Ascending aorta (tissue), 2 donors: ENCODE results near the gene PRDM2. TPM values are rescaled to one million over a fixed set of nuclear protein-coding genes. Genes with fewer than 3 reads are reported as not detected.
A peak's percentile ranks its signal among the peaks of the same experiment; 100 is the strongest.

Experiments
- DNase-seq, 2 donors: peaks; one replicate each; pipeline ENCODE4 v3.0.0-alpha.2; 2019; ENCODE audit warnings: low spot score in 2 of 2
- H3K27ac ChIP-seq, 2 donors: fragments of 200-600 bp; sonication (generic); one replicate each; pipeline ENCODE4 v1.5.1; 2016 to 2017; ENCODE audit warnings: mild to moderate bottlenecking in 1 of 2
- H3K27me3 ChIP-seq: fragments of 200-600 bp; sonication (generic); one replicate; pipeline ENCODE4 v1.5.1; 2017
- H3K36me3 ChIP-seq, 2 donors: fragments of 200-600 bp; sonication (generic); one replicate each; pipeline ENCODE4 v1.5.1; 2016
- H3K4me1 ChIP-seq, 2 donors: fragments of 200-600 bp; sonication (generic); one replicate each; pipeline ENCODE4 v1.5.1; 2016 to 2017; ENCODE audit warnings: mild to moderate bottlenecking in 1 of 2
- H3K4me3 ChIP-seq, 2 donors: fragments of 200-600 bp; sonication (generic); one replicate each; pipeline ENCODE4 v1.5.1; 2016 to 2017; ENCODE audit warnings: mild to moderate bottlenecking in 1 of 2
- H3K9me3 ChIP-seq, 2 donors: fragments of 200-600 bp; sonication (generic); one replicate each; pipeline ENCODE4 v1.5.1; 2016
- CTCF ChIP-seq, 3 experiments: fragments of 200-600 bp in 2 of 3; fragments of 450-650 bp in 1 of 3; sonication (generic) in 2 of 3; IDR thresholded peaks; one replicate each; pipeline ENCODE4 v1.5.1; 2016 to 2019; ENCODE audit warnings: antibody characterized with exemption in 3 of 3, mild to moderate bottlenecking in 1 of 3, moderate library complexity in 1 of 3
- intact Hi-C: fragments of 100-400 bp; cut with DNase I; formaldehyde crosslinking; loops from one replicate; pipeline ENCODE4 v1.15.1; 2023
- total RNA-seq: library from RNA; depleted of rRNA; stranded (reverse); fragments of >200 nt; gene quantifications from one replicate; pipeline ENCODE4 v1.1.0, GENCODE V29; 2016

The PRDM2 gene
- total RNA-seq, 1 donor from 2014 or later: 27.2 TPM

GRCh38 chr1:13803546-13804239 is 103.7 kb downstream of the PRDM2 start:
- Histone ChIP-seq H3K9me3 (no peaks in the 10 kb centered on the region), H3K36me3 (peaks cover 2 to 4% of the 10 kb centered on the region in 2 donors), H3K4me1 (no peaks in the 10 kb centered on the region), H3K27me3 (no peaks in the 10 kb centered on the region), H3K4me3 (no peak overlapping the region), H3K27ac (no peak overlapping the region)
- intact Hi-C loops: no loop called here
- DNase-seq: no peak
- TF ChIP-seq CTCF (IDR thresholded peaks at IDR 0.05): no peak

GRCh38 chr1:13804240-13804633 is 104.2 kb downstream of the PRDM2 start:
- Histone ChIP-seq H3K9me3 (no peaks in the 10 kb centered on the region), H3K36me3 (peaks cover 4 to 5% of the 10 kb centered on the region in 2 donors), H3K27me3 (no peaks in the 10 kb centered on the region), H3K4me3 (no peak overlapping the region), H3K27ac (no peak overlapping the region), H3K4me1 (no peaks in the 10 kb centered on the region)
- intact Hi-C loops: no loop called here
- no peak for TF ChIP-seq CTCF (IDR thresholded peaks at IDR 0.05)
- no peak for DNase-seq

- H3K27me3 ChIP-seq: no peaks in the 10 kb centered on the region
- H3K4me3 ChIP-seq: no peak overlapping the region
- H3K9me3 ChIP-seq: no peaks in the 10 kb centered on the region
- TF ChIP-seq CTCF (IDR thresholded peaks at IDR 0.05): no peak
- intact Hi-C loops: no loop called here
- no peak for DNase-seq
- H3K36me3 ChIP-seq: peaks cover 0 to 5% of the 10 kb centered on the region in 2 donors
- no peaks in the 10 kb centered on the region for H3K4me1 ChIP-seq
- H3K27ac ChIP-seq: no peak overlapping the region
These were observed 105.4 kb downstream of the PRDM2 start for GRCh38 chr1:13805431-13805830.

- Histone ChIP-seq H3K4me1 (no peaks in the 10 kb centered on the region), H3K9me3 (no peaks in the 10 kb centered on the region), H3K36me3 (peaks cover 0 to 5% of the 10 kb centered on the region in 2 donors), H3K4me3 (no peak overlapping the region), H3K27me3 (no peaks in the 10 kb centered on the region), H3K27ac (no peak overlapping the region)
- DNase-seq: no peak
- intact Hi-C loops: no loop called here
- TF ChIP-seq CTCF (IDR thresholded peaks at IDR 0.05): no peak
These were observed 106.1 kb downstream of the PRDM2 start for GRCh38 chr1:13806108-13806507.

GRCh38 chr1:13807209-13807608 is 107.2 kb downstream of the PRDM2 start:
- no peaks in the 10 kb centered on the region for H3K27me3 ChIP-seq
- H3K4me3 ChIP-seq: no peak overlapping the region
- no peak for DNase-seq
- no peaks in the 10 kb centered on the region for H3K4me1 ChIP-seq
- TF ChIP-seq CTCF (IDR thresholded peaks at IDR 0.05): peak in 1 of 3 experiments; percentile 8
- intact Hi-C loops: no loop called here
- H3K9me3 ChIP-seq: no peaks in the 10 kb centered on the region
- H3K27ac ChIP-seq: no peak overlapping the region
- peaks cover 0 to 5% of the 10 kb centered on the region in 2 donors for H3K36me3 ChIP-seq
